Measurements from ENCODE around the gene ESRRB.

Gene ESRRB

DNA sequence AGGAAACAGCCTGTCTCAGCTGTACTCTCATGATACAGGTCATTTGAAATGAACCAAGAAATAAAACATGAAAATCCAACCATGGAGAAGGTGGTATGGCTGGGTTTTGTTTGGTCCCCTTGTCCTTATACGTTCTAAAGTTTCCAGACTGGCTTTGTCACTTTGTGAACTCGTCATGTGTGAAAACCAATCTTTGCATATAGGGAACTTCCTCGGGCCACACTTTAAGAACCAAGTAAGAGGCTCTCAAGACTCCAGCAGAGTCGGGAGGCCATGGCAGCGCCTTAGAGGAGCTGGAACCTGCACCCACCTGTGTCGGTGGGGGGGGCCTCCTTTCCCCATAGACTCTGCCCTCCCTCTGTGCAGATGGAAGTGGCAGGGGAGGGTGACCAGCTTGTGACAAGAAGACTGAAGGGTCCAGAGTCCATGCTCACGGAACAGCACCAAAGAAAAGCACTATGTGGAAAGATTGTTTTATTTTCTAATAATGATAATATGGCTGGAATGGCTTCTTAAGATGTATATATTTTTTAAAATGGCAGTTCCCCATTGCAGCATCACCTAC lies 125.3 kb downstream of the ESRRB start:
- TF ChIP-seq FOXM1 (IDR thresholded peaks at IDR 0.05; ENCODE audit: borderline replicate concordance, low read depth) (no peak), EP300 (IDR thresholded peaks at IDR 0.05; ENCODE audit: borderline replicate concordance) (no peak), TAF1 (IDR thresholded peaks at IDR 0.05; ENCODE audit: low read depth) (no peak), CREB1 (IDR thresholded peaks at IDR 0.05; ENCODE audit: low read depth) (no peak), NFIC (IDR thresholded peaks at IDR 0.05) (no peak), ZBTB7A (IDR thresholded peaks at IDR 0.05; ENCODE audit: low read depth) (no peak)
- TF ChIP-seq, protein P1, sequence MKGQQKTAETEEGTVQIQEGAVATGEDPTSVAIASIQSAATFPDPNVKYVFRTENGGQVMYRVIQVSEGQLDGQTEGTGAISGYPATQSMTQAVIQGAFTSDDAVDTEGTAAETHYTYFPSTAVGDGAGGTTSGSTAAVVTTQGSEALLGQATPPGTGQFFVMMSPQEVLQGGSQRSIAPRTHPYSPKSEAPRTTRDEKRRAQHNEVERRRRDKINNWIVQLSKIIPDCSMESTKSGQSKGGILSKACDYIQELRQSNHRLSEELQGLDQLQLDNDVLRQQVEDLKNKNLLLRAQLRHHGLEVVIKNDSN (IDR thresholded peaks at IDR 0.05) = no peak
- TF ChIP-seq, protein P2, sequence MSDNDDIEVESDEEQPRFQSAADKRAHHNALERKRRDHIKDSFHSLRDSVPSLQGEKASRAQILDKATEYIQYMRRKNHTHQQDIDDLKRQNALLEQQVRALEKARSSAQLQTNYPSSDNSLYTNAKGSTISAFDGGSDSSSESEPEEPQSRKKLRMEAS (IDR thresholded peaks at IDR 0.05) = no peak

DNA sequence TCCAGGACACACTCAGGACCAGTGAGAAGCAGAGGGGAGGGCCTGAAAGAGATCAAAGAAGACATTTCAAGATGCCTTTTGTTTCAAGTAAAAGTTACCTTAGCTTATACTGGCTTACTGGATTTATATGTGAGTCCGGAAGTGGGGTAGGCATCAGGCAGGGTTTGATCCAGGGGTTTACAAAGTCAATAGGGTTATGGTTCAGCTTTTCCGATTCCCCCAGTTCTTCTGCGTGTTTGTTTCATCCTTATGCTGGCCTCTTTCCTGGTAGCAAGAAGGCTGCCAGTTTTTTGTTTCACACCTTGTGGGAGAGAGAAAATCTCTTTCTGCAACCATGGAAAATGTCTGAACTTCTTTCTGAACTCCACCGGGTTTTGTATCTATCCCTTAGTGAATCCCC lies 126.3 kb downstream of the ESRRB start:
- TF ChIP-seq, protein P1 (IDR thresholded peaks at IDR 0.05) = no peak
- no peak for TF ChIP-seq ZBTB7A (IDR thresholded peaks at IDR 0.05; ENCODE audit: low read depth)
- TF ChIP-seq CREB1 (IDR thresholded peaks at IDR 0.05; ENCODE audit: low read depth) = no peak
- no peak for TF ChIP-seq EGR1 (IDR thresholded peaks at IDR 0.05)
- no peak for TF ChIP-seq TEAD4 (IDR thresholded peaks at IDR 0.05)
- no peak for TF ChIP-seq TCF12 (IDR thresholded peaks at IDR 0.05; ENCODE audit: low read depth)
- TF ChIP-seq CEBPB (IDR thresholded peaks at IDR 0.05) = no peak
- TF ChIP-seq YY1 (IDR thresholded peaks at IDR 0.05; ENCODE audit: low read depth) = no peak
- no peak for TF ChIP-seq FOXM1 (IDR thresholded peaks at IDR 0.05; ENCODE audit: borderline replicate concordance, low read depth)
- no peak for TF ChIP-seq EP300 (IDR thresholded peaks at IDR 0.05; ENCODE audit: borderline replicate concordance)
- TF ChIP-seq RAD21 (IDR thresholded peaks at IDR 0.05; ENCODE audit: low read depth) = no peak
- no peak for TF ChIP-seq TAF1 (IDR thresholded peaks at IDR 0.05; ENCODE audit: low read depth)

DNA sequence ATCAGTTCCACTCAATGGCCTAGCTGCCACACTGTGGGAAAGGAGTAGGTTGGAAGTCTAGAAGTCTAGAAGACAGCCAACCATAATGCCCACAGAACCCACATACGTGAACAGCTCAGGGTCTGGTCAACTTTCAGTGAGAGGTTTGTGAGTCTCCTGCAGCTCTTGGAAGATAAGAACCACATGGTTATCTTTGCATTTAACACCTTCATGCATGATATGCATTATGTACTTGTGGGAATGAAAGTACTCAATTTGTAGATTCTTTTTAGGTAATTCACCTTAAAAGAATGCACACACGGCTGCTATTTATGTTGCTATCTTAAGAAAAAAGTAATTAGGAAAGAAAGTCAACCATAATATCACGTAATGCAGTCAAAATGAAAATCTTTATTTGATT lies 126.7 kb downstream of the ESRRB start:
- TF ChIP-seq NFIC (IDR thresholded peaks at IDR 0.05) (no peak), TCF12 (IDR thresholded peaks at IDR 0.05; ENCODE audit: low read depth) (no peak), TAF1 (IDR thresholded peaks at IDR 0.05; ENCODE audit: low read depth) (no peak), FOXM1 (IDR thresholded peaks at IDR 0.05; ENCODE audit: borderline replicate concordance, low read depth) (no peak), YY1 (IDR thresholded peaks at IDR 0.05; ENCODE audit: low read depth) (no peak)
- TF ChIP-seq, protein P1 (IDR thresholded peaks at IDR 0.05) = no peak
- TF ChIP-seq, protein P2 (IDR thresholded peaks at IDR 0.05) = no peak
- TF ChIP-seq, protein P3, sequence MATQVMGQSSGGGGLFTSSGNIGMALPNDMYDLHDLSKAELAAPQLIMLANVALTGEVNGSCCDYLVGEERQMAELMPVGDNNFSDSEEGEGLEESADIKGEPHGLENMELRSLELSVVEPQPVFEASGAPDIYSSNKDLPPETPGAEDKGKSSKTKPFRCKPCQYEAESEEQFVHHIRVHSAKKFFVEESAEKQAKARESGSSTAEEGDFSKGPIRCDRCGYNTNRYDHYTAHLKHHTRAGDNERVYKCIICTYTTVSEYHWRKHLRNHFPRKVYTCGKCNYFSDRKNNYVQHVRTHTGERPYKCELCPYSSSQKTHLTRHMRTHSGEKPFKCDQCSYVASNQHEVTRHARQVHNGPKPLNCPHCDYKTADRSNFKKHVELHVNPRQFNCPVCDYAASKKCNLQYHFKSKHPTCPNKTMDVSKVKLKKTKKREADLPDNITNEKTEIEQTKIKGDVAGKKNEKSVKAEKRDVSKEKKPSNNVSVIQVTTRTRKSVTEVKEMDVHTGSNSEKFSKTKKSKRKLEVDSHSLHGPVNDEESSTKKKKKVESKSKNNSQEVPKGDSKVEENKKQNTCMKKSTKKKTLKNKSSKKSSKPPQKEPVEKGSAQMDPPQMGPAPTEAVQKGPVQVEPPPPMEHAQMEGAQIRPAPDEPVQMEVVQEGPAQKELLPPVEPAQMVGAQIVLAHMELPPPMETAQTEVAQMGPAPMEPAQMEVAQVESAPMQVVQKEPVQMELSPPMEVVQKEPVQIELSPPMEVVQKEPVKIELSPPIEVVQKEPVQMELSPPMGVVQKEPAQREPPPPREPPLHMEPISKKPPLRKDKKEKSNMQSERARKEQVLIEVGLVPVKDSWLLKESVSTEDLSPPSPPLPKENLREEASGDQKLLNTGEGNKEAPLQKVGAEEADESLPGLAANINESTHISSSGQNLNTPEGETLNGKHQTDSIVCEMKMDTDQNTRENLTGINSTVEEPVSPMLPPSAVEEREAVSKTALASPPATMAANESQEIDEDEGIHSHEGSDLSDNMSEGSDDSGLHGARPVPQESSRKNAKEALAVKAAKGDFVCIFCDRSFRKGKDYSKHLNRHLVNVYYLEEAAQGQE (IDR thresholded peaks at IDR 0.05; ENCODE audit: low read depth) = no peak

DNA sequence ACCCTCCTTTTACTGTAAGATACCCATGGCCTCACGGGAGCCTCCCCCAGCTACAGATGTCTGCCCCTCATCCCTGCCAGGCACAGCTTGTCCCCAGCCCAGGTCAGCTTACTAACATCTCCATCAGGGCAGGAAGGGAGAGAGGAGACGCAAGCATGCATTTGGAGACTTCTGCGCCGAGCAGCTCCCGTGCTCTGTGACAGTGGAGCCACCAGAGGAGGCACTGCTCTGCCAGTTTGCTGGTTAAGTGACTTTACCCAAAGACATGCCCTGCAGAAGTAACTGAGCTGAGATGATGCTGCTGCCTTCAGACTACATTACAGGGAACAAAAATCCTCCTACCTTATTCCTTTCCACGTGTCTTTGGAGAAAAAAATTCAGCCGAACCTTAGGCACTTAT lies 133.4 kb downstream of the ESRRB start:
- TF ChIP-seq ZBTB7A (IDR thresholded peaks at IDR 0.05; ENCODE audit: low read depth) (no peak), RAD21 (IDR thresholded peaks at IDR 0.05; ENCODE audit: low read depth) (no peak)
- TF ChIP-seq, protein P3 (IDR thresholded peaks at IDR 0.05; ENCODE audit: low read depth) = no peak
- TF ChIP-seq, protein P2 (IDR thresholded peaks at IDR 0.05) = no peak

DNA sequence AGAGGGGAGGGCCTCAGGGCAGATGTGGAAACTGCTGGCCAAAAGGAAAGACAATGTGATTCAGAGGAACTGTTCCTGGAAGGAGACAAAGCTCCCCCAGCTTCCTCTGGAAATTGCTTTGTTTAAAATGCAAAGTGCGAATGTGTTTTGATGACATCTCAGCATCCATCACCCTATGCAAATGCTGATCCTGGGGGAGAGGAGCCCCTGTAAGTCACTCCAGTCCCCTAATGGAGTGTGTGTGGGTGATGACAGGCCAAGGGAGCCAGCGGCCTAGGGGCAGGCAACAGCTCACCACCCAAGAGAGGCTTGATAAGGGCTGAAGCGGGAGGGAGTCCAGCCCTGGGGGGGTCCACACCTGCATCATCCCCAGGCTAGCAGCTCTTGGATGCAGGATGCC lies 134.2 kb downstream of the ESRRB start:
- TF ChIP-seq CREB1 (IDR thresholded peaks at IDR 0.05; ENCODE audit: low read depth) (no peak), TAF1 (IDR thresholded peaks at IDR 0.05; ENCODE audit: low read depth) (no peak), CEBPB (IDR thresholded peaks at IDR 0.05) (no peak), TCF12 (IDR thresholded peaks at IDR 0.05; ENCODE audit: low read depth) (no peak), TEAD4 (IDR thresholded peaks at IDR 0.05) (no peak), FOXM1 (IDR thresholded peaks at IDR 0.05; ENCODE audit: borderline replicate concordance, low read depth) (no peak), EGR1 (IDR thresholded peaks at IDR 0.05) (no peak), NFIC (IDR thresholded peaks at IDR 0.05) (no peak), ZBTB7A (IDR thresholded peaks at IDR 0.05; ENCODE audit: low read depth) (no peak)
- TF ChIP-seq, protein P3 (IDR thresholded peaks at IDR 0.05; ENCODE audit: low read depth) = no peak
